Karpas-422 (cell line): Measurements from ENCODE around the gene MKRN2OS. TPM values are rescaled to one million over a fixed set of nuclear protein-coding genes. Genes with fewer than 3 reads are reported as not detected.

Experiments
- small RNA-seq: library from RNA; depleted of rRNA; stranded (forward); fragments of <200 nt; gene quantifications from one replicate; pipeline ENCODE3, GENCODE V24; 2014
- total RNA-seq: library from RNA; depleted of rRNA; stranded (reverse); fragments of >200 nt; shearing (Covaris generic); gene quantifications from 2 replicates; pipeline ENCODE4 v1.2.3, GENCODE V29; 2014; ENCODE audit warnings: low replicate concordance; rRNA removed

The MKRN2OS gene
- total RNA-seq, 1 experiment from 2014 or later = not detected

Small RNAs within 50 kb of the gene (small RNA-seq; reads per million reads assigned to genes)
- gene RF00017 = not detected
- gene RNA5SP123 = 0.16 reads per million
- gene RNU6-377P = not detected

Other genes starting within 250 kb of the MKRN2OS start
- gene TSEN2, start 61.0 kb downstream of the MKRN2OS start, total RNA-seq = 19.3 and 28.4 TPM in 2 replicates
- 41.9 and 44.5 TPM in 2 replicates for gene MKRN2, start 11.6 kb upstream of the MKRN2OS start, total RNA-seq
- 71.5 and 89.5 TPM in 2 replicates for gene RAF1, start 118.6 kb upstream of the MKRN2OS start, total RNA-seq
- 0.18 and 0.26 TPM in 2 replicates for gene TMEM40, start 213.8 kb upstream of the MKRN2OS start, total RNA-seq